ENCODE data around the gene GART. TPM values are rescaled to one million over a fixed set of nuclear protein-coding genes. Genes with fewer than 3 reads are reported as not detected.

Gene GART
- total and polyA plus RNA-seq, 2 of the 4 experiments (the other 2 are of a cell fraction): 29.9 to 73.8 TPM

DNA sequence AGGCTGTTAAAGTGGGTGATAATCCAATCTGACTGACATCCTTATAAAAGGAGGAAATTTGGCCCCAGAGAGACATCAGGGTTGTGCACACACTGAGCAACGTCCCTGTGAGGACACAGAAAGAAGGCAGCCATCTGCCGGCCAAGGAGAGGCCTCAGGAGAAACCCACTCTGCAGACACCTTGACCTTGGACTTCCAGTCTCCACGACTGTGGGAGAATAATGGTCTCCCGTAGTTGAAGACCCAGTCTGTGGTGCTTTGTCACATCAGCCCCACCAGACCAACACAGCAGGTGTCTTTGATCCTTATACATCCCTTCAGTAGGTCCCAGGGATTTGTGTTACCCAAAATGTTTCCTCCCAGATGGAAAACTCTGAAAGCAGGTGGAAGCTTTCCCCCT is 46.2 kb downstream of the GART start:
- BruUV-seq (replicated peaks): no TSS peak
- no peak overlapping the region for H3K27ac ChIP-seq (ENCODE audit: insufficient read depth, low read length)
- intact Hi-C loops (cut with micrococcal nuclease): no loop called here
- no peak overlapping the region for H4K5ac ChIP-seq (ENCODE audit: low read depth, low read length)
- no peak overlapping the region for H2AK5ac ChIP-seq (ENCODE audit: low read depth, low read length)
- H3K4me2 ChIP-seq (ENCODE audit: low read depth, low read length): no peak overlapping the region
- ChIA-PET CTCF (no interaction called here), POLR2A (ENCODE audit: unreplicated experiment) (no interaction called here)
- H3K56ac ChIP-seq (ENCODE audit: extremely low read depth, insufficient read depth, low read length): no peak overlapping the region
- no peak for TF ChIP-seq RCOR1 (IDR thresholded peaks at IDR 0.05; ENCODE audit: insufficient replicate concordance, low read length)
- TF ChIP-seq NFE2L2 (IDR thresholded peaks at IDR 0.05; ENCODE audit: low read depth, low read length): no peak
- no peak for TF ChIP-seq BHLHE40 (IDR thresholded peaks at IDR 0.05; ENCODE audit: low read depth, low read length)
- TF ChIP-seq MAFK (IDR thresholded peaks at IDR 0.05; ENCODE audit: low read depth, low read length): no peak
- TF ChIP-seq, protein P1, sequence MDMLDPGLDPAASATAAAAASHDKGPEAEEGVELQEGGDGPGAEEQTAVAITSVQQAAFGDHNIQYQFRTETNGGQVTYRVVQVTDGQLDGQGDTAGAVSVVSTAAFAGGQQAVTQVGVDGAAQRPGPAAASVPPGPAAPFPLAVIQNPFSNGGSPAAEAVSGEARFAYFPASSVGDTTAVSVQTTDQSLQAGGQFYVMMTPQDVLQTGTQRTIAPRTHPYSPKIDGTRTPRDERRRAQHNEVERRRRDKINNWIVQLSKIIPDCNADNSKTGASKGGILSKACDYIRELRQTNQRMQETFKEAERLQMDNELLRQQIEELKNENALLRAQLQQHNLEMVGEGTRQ (IDR thresholded peaks at IDR 0.05; ENCODE audit: low read depth, low read length): no peak
- TF ChIP-seq POLR2A (IDR thresholded peaks at IDR 0.05; ENCODE audit: low read depth, low read length): no peak
- TF ChIP-seq RAD21 (IDR thresholded peaks at IDR 0.05; ENCODE audit: low read length): no peak
- TF ChIP-seq MAZ (IDR thresholded peaks at IDR 0.05; ENCODE audit: borderline replicate concordance, low read depth, low read length): no peak
- no peak for TF ChIP-seq RFX5 (IDR thresholded peaks at IDR 0.05; ENCODE audit: low read depth, low read length)
- no peak for TF ChIP-seq CHD1 (IDR thresholded peaks at IDR 0.05; ENCODE audit: low read depth, low read length)
- TF ChIP-seq MXI1 (IDR thresholded peaks at IDR 0.05; ENCODE audit: borderline replicate concordance, low read depth, low read length): no peak
- TF ChIP-seq SMC3 (IDR thresholded peaks at IDR 0.05; ENCODE audit: low read depth, low read length): no peak
- TF ChIP-seq CEBPB (IDR thresholded peaks at IDR 0.05; ENCODE audit: low read depth, low read length): no peak
- TF ChIP-seq FOS (IDR thresholded peaks at IDR 0.05; ENCODE audit: low read depth, low read length): no peak
- TF ChIP-seq, protein P2, sequence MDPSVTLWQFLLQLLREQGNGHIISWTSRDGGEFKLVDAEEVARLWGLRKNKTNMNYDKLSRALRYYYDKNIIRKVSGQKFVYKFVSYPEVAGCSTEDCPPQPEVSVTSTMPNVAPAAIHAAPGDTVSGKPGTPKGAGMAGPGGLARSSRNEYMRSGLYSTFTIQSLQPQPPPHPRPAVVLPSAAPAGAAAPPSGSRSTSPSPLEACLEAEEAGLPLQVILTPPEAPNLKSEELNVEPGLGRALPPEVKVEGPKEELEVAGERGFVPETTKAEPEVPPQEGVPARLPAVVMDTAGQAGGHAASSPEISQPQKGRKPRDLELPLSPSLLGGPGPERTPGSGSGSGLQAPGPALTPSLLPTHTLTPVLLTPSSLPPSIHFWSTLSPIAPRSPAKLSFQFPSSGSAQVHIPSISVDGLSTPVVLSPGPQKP (IDR thresholded peaks at IDR 0.05; ENCODE audit: borderline replicate concordance, low read depth, low read length): no peak
- TF ChIP-seq CTCF (conservative IDR thresholded peaks at IDR 0.05; ENCODE audit: low read depth, low read length): no peak
- dilution Hi-C loops (cut with HindIII; ENCODE audit: low sequenced_read_pairs, unreplicated experiment): no loop called here
- no peak overlapping the region for H3K18ac ChIP-seq (ENCODE audit: low read depth, low read length)
- no peak overlapping the region for H2BK15ac ChIP-seq (ENCODE audit: low read depth, low read length)
- no peak overlapping the region for H3K23ac ChIP-seq (ENCODE audit: low read depth, low read length)
- H4K91ac ChIP-seq (ENCODE audit: insufficient read depth, low read depth, low read length): no peak overlapping the region
- no peak overlapping the region for H3K9ac ChIP-seq (ENCODE audit: low read depth, low read length)
- DNase-seq: no peak
- H2BK120ac ChIP-seq (ENCODE audit: low read depth, low read length): no peak overlapping the region
- in situ Hi-C loops (cut with MboI; ENCODE audit: low sequenced_read_pairs): no loop called here
- H2BK20ac ChIP-seq (ENCODE audit: low read depth, low read length): no peak overlapping the region
- no peak overlapping the region for H4K8ac ChIP-seq (ENCODE audit: low read depth in 2 of 2, low read length in 2 of 2)
- H4K20me1 ChIP-seq (ENCODE audit: insufficient read depth, low read length): no peaks in the 10 kb centered on the region
- H3K4ac ChIP-seq (ENCODE audit: low read depth, low read length): no peak overlapping the region
- H2AFZ ChIP-seq (replicated peaks; ENCODE audit: low read length, poor library complexity): no peak overlapping the region
- H3K9me3 ChIP-seq (ENCODE audit: control insufficient read depth, insufficient read depth, low read length): no peaks in the 10 kb centered on the region
- no peak overlapping the region for H3K14ac ChIP-seq (replicated peaks; ENCODE audit: low read depth, low read length)
- no peak overlapping the region for H3K4me3 ChIP-seq (ENCODE audit: insufficient read depth, low read depth, low read length)
- no peak for ATAC-seq (ENCODE audit: low read depth)
- H3K36me3 ChIP-seq (ENCODE audit: control insufficient read depth, insufficient read depth, low read length): no peaks in the 10 kb centered on the region
- H3K9me1 ChIP-seq (ENCODE audit: insufficient read depth, low read length): 0 out of 2 replicates have a peak, but pooled peaks cover 4% of the 10 kb centered on the region
- no peak overlapping the region for H2AK9ac ChIP-seq (replicated peaks; ENCODE audit: low read depth, low read length, poor library complexity)
- H3K4me1 ChIP-seq (ENCODE audit: control insufficient read depth, insufficient read depth, low read length): peaks cover 3% of the 10 kb centered on the region; the same call in 1 of the 2 replicates
- peaks cover 8% of the 10 kb centered on the region; the same call in 1 of the 2 replicates for H3K27me3 ChIP-seq (ENCODE audit: control insufficient read depth, insufficient read depth, low read length)
- H2BK5ac ChIP-seq (ENCODE audit: low read depth, low read length, poor library complexity, severe bottlenecking): no peak overlapping the region
- H3K79me1 ChIP-seq (ENCODE audit: low read depth in 1 of 2, low read length in 2 of 2): 0 out of 4 replicates have a peak, but pooled peaks cover 0 to 2% of the 10 kb centered on the region in 2 experiments
- 39% methylated on average over 3 of the region's 4 CpGs; no CpG with 5 or more reads in 1 of the 2 experiments for WGBS, 2 experiments (ENCODE audit: extremely low coverage in 2 of 2, insufficient read length in 1 of 2)

All from IMR-90 (cell line).